Mammary epithelial cell (primary cell): ENCODE data around the gene KCNMB2.

Experiments used
- EZH2 ChIP-seq: IDR thresholded peaks from 2 replicates; pipeline ENCODE4 v1.6.1; 2012; ENCODE audit warnings: low read length, inconsistent platforms, borderline replicate concordance
- TF ChIP-seq, protein P1 (sequence below), 2 donors: IDR thresholded peaks in 1 of 2; conservative IDR thresholded peaks in 1 of 2; 2 replicates each; pipeline ENCODE4 v1.5.1; 2011 to 2012; ENCODE audit warnings: inconsistent platforms in 2 of 2, low read length in 2 of 2, mild to moderate bottlenecking in 2 of 2, control low read depth in 1 of 2, low read depth in 1 of 2; ENCODE audit not compliant: insufficient read depth in 1 of 2; ENCODE audit errors: extremely low read depth in 1 of 2

DNA sequence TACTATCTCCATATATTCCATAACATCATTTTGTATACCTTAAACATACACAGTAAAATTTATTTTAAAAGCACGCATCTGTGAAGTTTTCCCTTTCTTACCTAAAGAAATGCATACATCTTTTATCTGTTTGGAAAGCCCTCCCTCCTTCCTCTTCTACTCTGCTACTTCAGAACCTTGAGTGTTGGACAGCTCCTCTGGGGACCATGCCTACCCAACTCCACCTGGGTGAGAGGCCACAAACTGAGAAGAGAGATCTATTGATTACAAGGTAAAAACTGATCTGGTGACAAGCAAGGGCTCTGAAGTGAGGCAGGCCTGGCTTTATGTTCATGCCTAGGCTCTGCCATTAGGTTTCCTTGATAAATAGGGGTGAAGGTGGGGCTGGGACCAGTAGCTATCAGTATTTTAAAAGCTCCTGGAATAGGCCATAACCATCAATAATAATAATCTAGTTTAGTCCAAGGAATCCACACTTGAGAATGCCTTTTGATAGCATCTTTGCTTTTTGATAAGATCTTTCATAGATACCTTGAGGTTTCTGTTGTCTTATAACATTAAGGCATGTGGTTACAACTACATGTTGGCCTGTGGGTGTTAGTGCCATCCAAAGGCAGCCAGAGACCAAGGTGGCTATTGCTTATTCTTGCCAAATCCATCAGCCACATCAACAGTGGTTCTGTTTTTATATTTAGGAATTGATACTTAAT, 148.8 kb downstream of the KCNMB2 start:
- TF ChIP-seq, protein P1, sequence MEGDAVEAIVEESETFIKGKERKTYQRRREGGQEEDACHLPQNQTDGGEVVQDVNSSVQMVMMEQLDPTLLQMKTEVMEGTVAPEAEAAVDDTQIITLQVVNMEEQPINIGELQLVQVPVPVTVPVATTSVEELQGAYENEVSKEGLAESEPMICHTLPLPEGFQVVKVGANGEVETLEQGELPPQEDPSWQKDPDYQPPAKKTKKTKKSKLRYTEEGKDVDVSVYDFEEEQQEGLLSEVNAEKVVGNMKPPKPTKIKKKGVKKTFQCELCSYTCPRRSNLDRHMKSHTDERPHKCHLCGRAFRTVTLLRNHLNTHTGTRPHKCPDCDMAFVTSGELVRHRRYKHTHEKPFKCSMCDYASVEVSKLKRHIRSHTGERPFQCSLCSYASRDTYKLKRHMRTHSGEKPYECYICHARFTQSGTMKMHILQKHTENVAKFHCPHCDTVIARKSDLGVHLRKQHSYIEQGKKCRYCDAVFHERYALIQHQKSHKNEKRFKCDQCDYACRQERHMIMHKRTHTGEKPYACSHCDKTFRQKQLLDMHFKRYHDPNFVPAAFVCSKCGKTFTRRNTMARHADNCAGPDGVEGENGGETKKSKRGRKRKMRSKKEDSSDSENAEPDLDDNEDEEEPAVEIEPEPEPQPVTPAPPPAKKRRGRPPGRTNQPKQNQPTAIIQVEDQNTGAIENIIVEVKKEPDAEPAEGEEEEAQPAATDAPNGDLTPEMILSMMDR (conservative IDR thresholded peaks at IDR 0.05 in 1 of 2, IDR thresholded peaks at IDR 0.05 in 1 of 2; ENCODE audit: extremely low read depth in 1 of 2, insufficient read depth in 1 of 2, low read depth in 1 of 2, low read length in 2 of 2): no peak
- TF ChIP-seq EZH2: no peak
